ENCODE measurements around the gene ZSCAN4.

ZSCAN4 gene, protein sequence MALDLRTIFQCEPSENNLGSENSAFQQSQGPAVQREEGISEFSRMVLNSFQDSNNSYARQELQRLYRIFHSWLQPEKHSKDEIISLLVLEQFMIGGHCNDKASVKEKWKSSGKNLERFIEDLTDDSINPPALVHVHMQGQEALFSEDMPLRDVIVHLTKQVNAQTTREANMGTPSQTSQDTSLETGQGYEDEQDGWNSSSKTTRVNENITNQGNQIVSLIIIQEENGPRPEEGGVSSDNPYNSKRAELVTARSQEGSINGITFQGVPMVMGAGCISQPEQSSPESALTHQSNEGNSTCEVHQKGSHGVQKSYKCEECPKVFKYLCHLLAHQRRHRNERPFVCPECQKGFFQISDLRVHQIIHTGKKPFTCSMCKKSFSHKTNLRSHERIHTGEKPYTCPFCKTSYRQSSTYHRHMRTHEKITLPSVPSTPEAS

GRCh38 chr19:57668635-57669034, at the start of gene ZSCAN4:
TSS of gene ZSCAN4 (plus strand) at chr19:57668935. CDS start at chr19:57676146, 7,211 bp downstream.
- H3K4me3 ChIP-seq (replicated peaks in 1 of 2; ENCODE audit: low read depth in 2 of 2, low read length in 2 of 2), result no peak within 1 kb of the TSS
- no peak for TF ChIP-seq CTCF (IDR thresholded peaks at IDR 0.05; ENCODE audit: low read depth, low read length)
- DNase-seq (ENCODE audit: low read depth in 2 of 2), result no peak

GRCh38 chr19:57620673-57621348, 47.9 kb upstream of the ZSCAN4 start:
- TF ChIP-seq CTCF (IDR thresholded peaks at IDR 0.05; ENCODE audit: low read depth, low read length), result no peak
- peak; percentile 15 to 34 for DNase-seq (ENCODE audit: low read depth in 2 of 2)
- no peak overlapping the region for H3K4me3 ChIP-seq (replicated peaks in 1 of 2; ENCODE audit: low read depth in 2 of 2, low read length in 2 of 2)

GRCh38 chr19:57623091-57623490, 45.6 kb upstream of the ZSCAN4 start:
- no peak overlapping the region for H3K4me3 ChIP-seq (replicated peaks in 1 of 2; ENCODE audit: low read depth in 2 of 2, low read length in 2 of 2)
- TF ChIP-seq CTCF (IDR thresholded peaks at IDR 0.05; ENCODE audit: low read depth, low read length), result no peak
- DNase-seq (ENCODE audit: low read depth in 2 of 2), result no peak

GRCh38 chr19:57632987-57633831, 35.5 kb upstream of the ZSCAN4 start, which contains the start of gene ZNF211:
TSS of gene ZNF211 (plus strand) at chr19:57633168. CDS start at chr19:57633347, 179 bp downstream.
- peak; percentile 96 for DNase-seq (ENCODE audit: low read depth in 2 of 2)
- no peak for TF ChIP-seq CTCF (IDR thresholded peaks at IDR 0.05; ENCODE audit: low read depth, low read length)
- H3K4me3 ChIP-seq (replicated peaks in 1 of 2; ENCODE audit: low read depth in 2 of 2, low read length in 2 of 2), result peak within 1 kb of the TSS; percentile 64 to 87

DNA sequence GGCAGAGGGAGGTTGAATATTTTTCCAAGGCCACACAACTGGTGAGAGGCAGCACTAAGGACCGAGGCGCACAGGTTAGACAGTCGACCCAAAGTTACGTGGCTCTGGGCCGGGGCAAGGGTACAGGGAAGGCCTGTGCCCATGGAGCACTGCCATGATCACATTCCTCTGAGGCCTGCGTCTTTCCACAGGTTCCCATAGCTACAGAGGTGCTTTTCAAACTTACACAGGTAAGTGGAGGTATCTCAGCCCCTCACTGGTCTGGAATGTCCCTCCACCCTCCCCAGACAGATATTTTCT, 35.0 kb upstream of the ZSCAN4 start:
- no peak for TF ChIP-seq CTCF (IDR thresholded peaks at IDR 0.05; ENCODE audit: low read depth, low read length)
- no peak for DNase-seq (ENCODE audit: low read depth in 2 of 2)
- H3K4me3 ChIP-seq (replicated peaks in 1 of 2; ENCODE audit: low read depth in 2 of 2, low read length in 2 of 2), result peak overlapping the region; percentile 64 to 87

DNA sequence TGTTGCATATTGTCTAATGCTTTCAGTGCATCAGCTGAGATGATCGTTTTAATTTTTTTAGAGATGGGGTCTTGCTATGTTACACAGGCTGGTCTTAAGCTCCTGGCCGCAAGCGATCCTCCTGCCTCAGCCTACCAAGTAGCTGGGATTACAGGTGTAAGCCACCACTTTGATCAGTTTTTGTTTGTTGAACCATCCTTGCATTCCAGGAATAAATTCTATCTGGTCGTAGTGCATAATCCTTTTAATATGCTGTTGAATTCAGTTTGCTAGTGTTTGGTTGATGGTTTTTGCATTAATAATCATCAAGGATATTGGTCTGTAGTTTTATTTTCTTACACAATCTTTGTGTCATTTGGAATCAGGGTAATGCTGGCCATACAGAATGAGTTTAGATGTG, 31.4 kb upstream of the ZSCAN4 start:
- no peak overlapping the region for H3K4me3 ChIP-seq (replicated peaks in 1 of 2; ENCODE audit: low read depth in 2 of 2, low read length in 2 of 2)
- no peak for DNase-seq (ENCODE audit: low read depth in 2 of 2)
- TF ChIP-seq CTCF (IDR thresholded peaks at IDR 0.05; ENCODE audit: low read depth, low read length), result no peak

Measured in cardiac fibroblast (primary cell).